Panc1 (cell line): ENCODE results near the gene SLC16A8.

Experiments used
- CTCF ChIP-seq: fragments of 450-650 bp; IDR thresholded peaks from 2 replicates; pipeline ENCODE4 v1.5.1; 2017; ENCODE audit warnings: mild to moderate bottlenecking
- POLR2AphosphoS5 ChIP-seq: IDR thresholded peaks from 2 replicates; pipeline ENCODE4 v1.6.1; 2012; ENCODE audit warnings: mild to moderate bottlenecking, low read depth, low read length, moderate library complexity
- REST ChIP-seq, 2 experiments: IDR thresholded peaks; 2 replicates each; pipeline ENCODE4 v1.6.1; 2011 to 2012; ENCODE audit warnings: low read depth in 2 of 2, control low read depth in 1 of 2, low read length in 1 of 2, mild to moderate bottlenecking in 1 of 2, moderate library complexity in 1 of 2; ENCODE audit not compliant: insufficient read depth in 1 of 2
- SIN3A ChIP-seq: IDR thresholded peaks from 2 replicates; pipeline ENCODE4 v1.6.1; 2012; ENCODE audit warnings: low read depth, mild to moderate bottlenecking, low read length, moderate library complexity, borderline replicate concordance; ENCODE audit not compliant: insufficient read depth
- TCF7L2 ChIP-seq: IDR thresholded peaks from 2 replicates; pipeline ENCODE4 v1.6.1; 2011; ENCODE audit warnings: mild to moderate bottlenecking, low read depth, low read length, inconsistent platforms

- no peak for TF ChIP-seq REST (IDR thresholded peaks at IDR 0.05; ENCODE audit: insufficient read depth in 1 of 2, low read depth in 2 of 2, low read length in 1 of 2)
- no peak for TF ChIP-seq POLR2AphosphoS5
- TF ChIP-seq CTCF = no peak
- no peak for TF ChIP-seq SIN3A
- TF ChIP-seq TCF7L2 = no peak
Measured at GRCh38 chr22:38118182-38118581, 34.2 kb upstream of the SLC16A8 start.
